HL-60/S4 (cell line): ENCODE results near the gene ITPK1.

Experiments used
- in situ Hi-C: fragments of 300-500 bp; cut with MboI; formaldehyde crosslinking; loops from 2 replicates; pipeline ENCODE4 v1.14.3; 2022; ENCODE audit warnings: low sequenced_read_pairs

The ITPK1 gene

DNA sequence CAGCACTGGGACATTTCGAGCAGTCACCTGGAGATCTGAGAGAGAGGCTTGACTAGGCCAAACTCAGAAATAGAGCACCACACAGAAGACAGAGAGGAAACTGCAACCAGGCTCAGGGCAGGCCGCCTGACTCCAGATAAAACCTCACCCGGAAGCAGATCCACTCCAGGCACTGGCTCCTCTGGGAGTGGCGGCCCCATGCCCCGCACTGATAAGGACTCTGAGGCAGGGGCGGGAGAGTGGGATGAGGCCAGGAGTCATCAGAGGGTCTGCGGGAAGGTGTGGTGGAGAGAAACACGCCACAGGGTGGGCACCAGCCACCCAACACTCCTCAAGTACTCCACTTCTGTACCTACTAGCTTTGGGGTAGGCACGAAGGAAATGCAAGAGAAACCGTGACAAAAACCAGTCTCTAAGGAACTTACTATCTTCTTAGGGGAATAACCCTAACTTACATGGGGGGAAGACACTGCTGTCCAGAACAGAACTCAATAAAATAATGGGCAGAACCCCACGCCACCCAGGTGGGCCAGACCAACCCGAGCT, 121.5 kb downstream of the ITPK1 start:
- in situ Hi-C loops: no loop called here

DNA sequence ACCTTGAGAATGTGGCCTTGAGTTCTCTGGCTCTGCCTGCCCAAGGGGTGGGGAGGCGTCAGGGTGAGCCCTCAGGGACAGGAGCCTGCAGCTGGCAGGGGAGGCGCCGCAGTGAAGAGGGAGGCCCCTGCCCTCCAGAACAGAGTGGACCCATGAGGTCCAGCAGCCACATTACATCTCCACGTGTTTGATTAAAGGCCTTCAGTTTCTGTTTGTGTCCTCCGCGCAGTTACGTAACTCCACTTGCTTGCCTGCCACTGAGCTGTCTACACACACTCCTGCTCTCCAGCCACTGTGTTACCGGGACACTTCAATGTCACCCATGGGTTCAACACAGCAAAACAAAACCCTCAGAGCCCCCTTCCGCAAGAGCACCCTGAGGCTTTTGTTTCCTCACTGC, 122.4 kb downstream of the ITPK1 start:
- in situ Hi-C loops: no loop called here

- in situ Hi-C loops: no loop called here
Observed at GRCh38 chr14:92991536-92991935, 124.2 kb downstream of the ITPK1 start.

- in situ Hi-C loops: no loop called here
Observed at GRCh38 chr14:92990456-92991430, 125.0 kb downstream of the ITPK1 start.

DNA sequence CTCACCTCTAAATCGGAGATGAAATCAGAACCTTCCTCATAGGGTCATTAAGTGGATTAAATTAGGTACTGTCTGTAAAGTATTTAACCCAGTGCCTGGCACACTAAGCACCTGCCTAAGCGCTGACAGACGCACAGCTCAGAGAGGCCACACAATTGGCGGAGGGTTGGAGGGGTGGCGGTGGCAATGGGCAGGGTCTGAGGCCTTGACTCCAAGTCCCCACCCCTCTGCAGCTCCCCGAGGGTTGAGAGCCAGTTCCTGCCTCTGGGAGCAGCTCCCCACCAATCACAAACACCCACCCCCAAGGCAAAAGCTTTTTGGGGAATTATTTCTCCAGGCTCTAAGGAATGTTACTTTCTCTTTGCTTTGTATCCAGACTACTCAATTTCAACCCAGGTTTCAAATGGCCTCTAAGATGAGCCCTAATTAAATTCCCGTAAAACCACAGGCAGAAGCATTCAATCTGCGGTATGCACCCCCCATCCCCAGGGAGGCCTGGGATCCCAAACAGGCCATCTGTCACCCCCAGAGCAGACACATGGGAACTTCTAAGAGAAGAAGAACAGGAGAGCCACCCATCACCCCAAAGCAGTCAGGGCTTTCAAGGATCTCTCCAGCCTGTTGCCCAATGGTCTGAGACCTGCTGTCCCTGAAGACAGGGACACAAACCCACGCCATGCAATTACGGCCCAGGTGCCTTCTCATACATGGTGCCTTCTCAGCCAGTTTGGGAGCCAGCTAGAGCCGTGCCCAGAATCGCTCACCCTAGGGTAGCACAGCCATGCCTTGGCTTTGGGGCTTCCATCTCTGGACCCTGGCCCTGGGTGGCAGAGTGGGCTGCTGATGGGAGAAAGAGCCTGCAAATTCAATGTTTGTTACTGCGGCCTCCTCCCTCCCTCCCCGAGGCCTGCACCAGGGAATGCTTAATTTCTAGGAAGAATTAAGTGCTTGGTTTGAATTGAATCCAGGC, 126.7 kb downstream of the ITPK1 start:
- in situ Hi-C loops: no loop called here

DNA sequence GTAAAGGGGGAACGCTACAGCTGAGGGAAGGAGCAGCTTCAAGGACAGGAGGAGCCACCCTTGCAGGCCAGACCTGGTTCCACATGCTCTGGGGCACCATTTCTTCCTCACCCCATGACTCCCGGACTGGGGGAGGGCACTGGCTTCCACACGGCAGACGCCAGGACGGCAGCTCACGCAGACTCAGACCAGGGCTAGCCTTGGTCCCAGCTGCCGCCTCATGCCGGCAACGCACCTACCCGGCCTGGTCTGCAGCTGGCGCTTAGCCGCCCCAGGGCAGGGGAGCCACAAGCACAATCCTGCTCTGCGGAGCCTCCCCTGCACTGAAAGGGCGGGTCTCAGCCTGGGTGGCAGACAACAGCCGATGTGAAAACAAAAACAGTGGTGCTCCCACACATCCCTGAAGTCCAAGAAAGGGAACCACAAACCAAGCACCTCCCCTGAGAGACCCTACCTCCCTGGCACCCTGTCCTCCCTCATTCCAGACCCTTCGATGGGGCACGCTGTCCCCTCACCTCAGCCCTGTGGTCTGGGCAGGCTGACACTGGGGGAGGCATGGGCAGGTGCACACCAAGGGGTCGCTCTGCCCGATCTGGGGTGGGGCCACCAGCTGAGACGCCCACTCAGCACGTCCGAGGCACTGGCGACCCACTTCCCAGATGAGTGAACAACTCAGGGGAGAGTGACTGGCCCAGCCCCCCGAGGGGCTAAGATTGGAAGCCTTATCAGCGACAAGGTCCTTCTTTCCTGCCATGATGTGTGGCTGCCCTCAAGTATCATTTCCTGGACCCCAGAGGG, 127.8 kb downstream of the ITPK1 start:
- in situ Hi-C loops: no loop called here

GRCh38 chr14:92987148-92987570, 128.6 kb downstream of the ITPK1 start:
- in situ Hi-C loops: no loop called here

DNA sequence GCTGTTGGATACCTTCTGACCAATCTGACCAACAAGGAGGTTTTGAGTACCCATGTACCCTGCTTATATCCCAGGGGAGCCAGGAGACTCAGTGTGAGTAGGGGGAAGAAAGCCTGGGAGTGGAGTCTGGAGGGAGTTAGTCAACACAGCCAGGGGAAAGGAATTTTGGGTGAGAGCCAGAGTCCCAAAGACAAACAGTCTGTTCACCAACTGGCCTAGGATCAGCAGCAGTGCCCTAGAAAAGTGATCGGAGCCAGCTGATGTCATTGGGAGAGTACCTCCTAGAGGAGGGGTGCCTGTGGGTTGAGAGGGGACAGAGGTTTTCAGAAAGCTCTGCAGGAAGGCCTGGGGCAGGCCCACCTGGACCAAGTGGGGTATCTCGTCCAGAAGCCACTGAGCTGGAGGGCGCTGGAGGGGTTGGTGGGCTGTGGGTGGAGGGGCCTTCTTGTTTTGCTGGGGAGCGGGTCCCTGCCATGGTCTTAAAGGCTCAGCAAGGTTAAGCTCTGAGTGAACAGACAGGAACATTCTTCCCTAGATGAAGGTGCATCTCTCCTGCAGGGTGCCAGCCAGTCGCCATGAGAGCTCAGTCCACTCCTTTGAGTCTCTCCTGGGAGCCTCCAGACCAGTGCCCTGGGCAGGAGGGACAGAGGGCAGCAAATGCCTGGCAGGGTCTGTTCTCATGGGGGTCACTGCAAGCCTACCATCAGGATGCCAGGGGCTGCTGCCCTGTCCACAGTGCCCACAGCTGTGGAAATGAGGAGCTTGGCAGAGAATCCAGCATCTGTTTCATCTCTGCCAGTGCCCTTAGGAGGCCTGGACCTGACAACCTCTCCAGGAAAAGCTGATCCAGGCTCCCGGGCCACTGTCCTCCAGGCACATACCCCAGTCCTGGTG, 129.2 kb downstream of the ITPK1 start:
- in situ Hi-C loops: no loop called here

DNA sequence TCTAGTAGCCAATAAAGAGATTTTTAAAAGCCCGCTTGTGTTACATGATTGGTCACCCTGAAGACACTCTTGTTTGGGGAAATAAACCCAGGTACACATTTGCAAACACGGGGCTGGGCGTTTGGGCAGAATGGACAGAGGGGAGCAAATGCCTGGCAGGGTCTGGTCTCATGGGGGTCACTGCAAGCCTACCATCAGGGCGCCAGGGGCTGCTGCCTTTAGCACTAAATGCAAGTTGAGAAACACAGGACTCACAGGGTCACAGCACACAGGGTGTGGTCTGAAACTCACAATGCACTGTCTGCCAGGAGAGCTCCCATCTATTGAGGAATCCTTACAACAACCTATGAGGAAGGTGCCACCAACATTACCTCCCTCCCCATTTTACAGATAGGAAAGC, 130.2 kb downstream of the ITPK1 start:
- in situ Hi-C loops: no loop called here

DNA sequence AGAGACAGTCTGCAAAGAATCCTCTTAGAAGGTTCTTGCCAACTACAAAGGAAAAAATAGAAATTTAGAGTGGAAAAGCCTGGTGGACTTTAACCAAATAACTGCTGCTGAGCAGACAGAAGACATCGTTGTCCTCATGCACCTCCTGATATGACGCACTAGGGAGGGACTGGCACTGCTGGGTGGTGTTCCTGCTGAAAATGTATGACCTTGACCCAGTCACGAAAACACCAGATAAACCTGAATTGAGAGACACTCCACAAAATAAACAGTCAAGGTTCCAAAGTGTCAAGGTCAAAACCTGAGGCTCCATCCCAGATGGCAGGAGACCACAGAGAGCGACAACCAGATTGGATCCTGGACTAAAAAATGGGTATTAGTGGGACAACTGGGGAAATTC, 130.8 kb downstream of the ITPK1 start:
- in situ Hi-C loops: no loop called here

- in situ Hi-C loops: no loop called here
Observed at GRCh38 chr14:92984082-92984788, 131.5 kb downstream of the ITPK1 start.

DNA sequence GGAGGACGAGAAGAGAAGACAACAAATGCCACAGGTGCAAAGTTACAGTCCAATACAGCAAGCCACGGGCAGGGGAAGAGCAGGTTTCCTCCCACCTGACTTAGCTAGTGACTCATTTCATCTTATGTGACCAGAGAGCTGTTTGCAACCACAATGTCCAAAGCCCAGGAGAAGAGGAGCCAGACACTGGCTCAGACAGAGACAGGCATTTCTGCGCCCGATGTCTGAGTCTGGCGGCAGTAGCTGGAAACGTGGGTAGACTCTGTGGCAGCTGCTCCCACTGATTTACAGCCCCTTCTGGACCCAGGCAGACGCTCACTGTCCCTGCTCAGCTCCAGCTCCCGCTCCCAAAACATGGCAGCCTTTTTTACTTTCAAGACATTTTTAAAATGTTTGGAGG, 132.8 kb downstream of the ITPK1 start:
- in situ Hi-C loops: no loop called here

GRCh38 chr14:92981726-92982125, 134.0 kb downstream of the ITPK1 start:
- in situ Hi-C loops: no loop called here

- in situ Hi-C loops: no loop called here
Observed at GRCh38 chr14:92980866-92981265, 134.9 kb downstream of the ITPK1 start.

- in situ Hi-C loops: no loop called here
Observed at GRCh38 chr14:92978229-92979021, 137.3 kb downstream of the ITPK1 start.

DNA sequence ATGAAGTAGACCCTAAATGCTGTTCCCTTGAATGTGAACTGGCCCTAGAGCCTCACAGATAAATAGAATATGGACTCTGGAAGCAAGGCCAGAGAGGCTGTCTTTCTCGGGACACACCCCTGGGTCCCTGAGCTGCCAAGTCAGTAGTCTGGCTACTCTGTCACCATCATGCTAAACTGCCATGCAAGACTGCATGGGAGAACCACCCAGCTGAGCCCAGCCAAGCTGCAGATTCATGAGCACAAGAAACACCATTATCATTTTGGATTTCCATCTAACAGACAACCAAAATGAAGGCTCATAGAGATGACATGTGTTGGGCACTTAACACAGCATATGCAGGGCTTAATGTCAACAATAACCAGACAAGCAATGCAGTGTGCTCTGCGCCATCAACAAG, 139.5 kb downstream of the ITPK1 start:
- in situ Hi-C loops: no loop called here

GRCh38 chr14:92974541-92975345, 141.0 kb downstream of the ITPK1 start:
- in situ Hi-C loops: no loop called here
